Measurements from ENCODE around the gene SYP. TPM values are rescaled to one million over a fixed set of nuclear protein-coding genes. Genes with fewer than 3 reads are reported as not detected.
A peak's percentile ranks its signal among the peaks of the same experiment; 100 is the strongest.

Gene SYP
- total RNA-seq, 1 donor from 2014 or later = 0.82 TPM

- no peak for TF ChIP-seq CTCF (IDR thresholded peaks at IDR 0.05)
- Mint-ChIP-seq H3K27me3 (no peaks in the 10 kb centered on the region), H3K36me3 (ENCODE audit: low read depth) (peaks cover 2% of the 10 kb centered on the region), H3K4me3 (peak overlapping the region; percentile 32), H3K9me3 (no peaks in the 10 kb centered on the region), H3K4me1 (peaks cover 26% of the 10 kb centered on the region), H3K27ac (no peak overlapping the region)
- ChIA-PET POLR2A (interaction anchor here (1.0 to 4.6 kb wide), 2 partner anchors 25 to 37 kb away, joined by 5 to 48 read pairs; no protein-coding TSS in a partner anchor), CTCF (interaction anchor here (1.0 to 2.0 kb wide), 7 partner anchors 9 to 561 kb away, joined by 3 to 10 read pairs (median 4); no protein-coding TSS in a partner anchor)
- no peak for DNase-seq
- intact Hi-C loops (cut with micrococcal nuclease) = loop anchor here (5.0 to 10.0 kb wide), 4 partner anchors 36 to 1538 kb away; partner anchors contain the start of genes ELK1, PIM2, SLC35A2 and USP27X
- no peak for ATAC-seq (ENCODE audit: low read depth)
These were observed 7.2 kb downstream of the SYP start for GRCh38 chrX:49192722-49193328.

- DNase-seq (no peak), ATAC-seq (ENCODE audit: low read depth) (peak; percentile 1)
- Mint-ChIP-seq H3K4me1 (peaks cover 26% of the 10 kb centered on the region), H3K27ac (peak overlapping the region; percentile 96), H3K4me3 (peak overlapping the region; percentile 92), H3K36me3 (ENCODE audit: low read depth) (peaks cover 2% of the 10 kb centered on the region), H3K27me3 (no peaks in the 10 kb centered on the region), H3K9me3 (no peaks in the 10 kb centered on the region)
- intact Hi-C loops (cut with micrococcal nuclease) = loop anchor here (1.0 to 10.0 kb wide), 11 partner anchors 9 to 1537 kb away; partner anchors contain the start of genes ELK1, GPKOW, PIM2 and PPP1R3F
- TF ChIP-seq CTCF (IDR thresholded peaks at IDR 0.05) = no peak
- ChIA-PET POLR2A (interaction anchor here (0.6 to 4.6 kb wide), 20 partner anchors 9 to 254 kb away, joined by 3 to 48 read pairs (median 5); partner anchors contain the start of genes CCDC22, GRIPAP1, OTUD5 and PLP2), CTCF (interaction anchor here (0.6 to 2.0 kb wide), 6 partner anchors 24 to 107 kb away, joined by 3 to 10 read pairs (median 4); no protein-coding TSS in a partner anchor)
These were observed 8.4 kb downstream of the SYP start for GRCh38 chrX:49191574-49192011.

DNA sequence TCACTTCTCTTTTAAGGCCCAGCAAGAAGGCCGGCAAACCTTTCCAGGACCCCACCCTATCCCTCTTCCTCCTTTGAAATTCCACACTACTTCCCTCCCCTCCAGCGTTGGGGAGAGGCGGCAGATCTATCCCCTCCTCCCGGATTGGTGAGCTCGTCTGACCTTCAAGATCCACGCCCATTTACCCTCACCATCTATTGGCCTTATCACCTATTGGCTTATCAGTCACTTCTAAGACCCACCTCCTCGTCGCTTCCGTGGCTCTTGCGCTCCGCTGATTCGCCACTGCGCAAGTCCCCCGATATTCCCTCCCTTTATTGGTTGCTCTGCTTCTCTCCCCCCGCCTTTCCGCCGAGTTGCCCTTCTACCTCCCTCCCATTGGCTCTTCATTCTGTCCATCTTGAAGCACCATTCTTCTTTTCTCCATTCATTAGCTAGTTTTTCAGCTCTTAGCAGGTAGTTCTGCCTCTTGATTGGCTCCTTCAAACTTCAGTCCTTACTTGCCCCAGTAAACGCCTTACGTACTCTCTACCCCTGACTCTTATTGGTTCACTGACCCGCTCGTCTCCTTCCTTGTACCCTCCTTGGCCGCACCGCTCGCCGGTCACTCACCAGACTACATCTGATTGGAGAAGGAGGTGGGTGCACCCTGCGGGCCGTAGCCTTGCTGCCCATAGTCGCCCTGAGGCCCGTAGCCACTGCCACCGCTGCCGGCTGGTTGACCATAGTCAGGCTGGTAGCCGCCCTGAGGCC, 9.0 kb downstream of the SYP start:
- intact Hi-C loops (cut with micrococcal nuclease) = loop anchor here (1.0 to 10.0 kb wide), 11 partner anchors 9 to 1536 kb away; partner anchors contain the start of genes ELK1, GPKOW, PIM2 and PPP1R3F
- no peaks in the 10 kb centered on the region for H3K27me3 Mint-ChIP-seq
- peak; percentile 86 for ATAC-seq (ENCODE audit: low read depth)

DNA sequence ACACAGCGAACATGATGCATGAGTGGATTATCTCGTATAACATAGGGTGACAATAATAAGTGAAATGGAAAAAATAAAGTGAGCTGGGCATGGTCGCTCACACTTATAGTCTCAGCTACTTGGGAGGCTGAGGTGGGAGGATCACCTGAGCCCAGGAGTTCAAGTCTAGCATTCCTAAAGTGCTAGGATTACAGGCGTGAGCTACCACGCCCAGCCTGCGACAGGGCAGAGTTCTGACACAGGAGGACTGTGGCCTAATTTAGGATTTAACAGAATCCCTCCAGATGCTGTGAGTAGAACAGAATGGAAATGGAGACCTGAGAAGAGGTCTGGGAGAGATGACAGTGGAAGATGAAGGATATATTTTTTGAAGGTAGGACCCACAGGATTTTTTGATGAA, 10.4 kb downstream of the SYP start:
- POLR2A ChIA-PET = interaction anchor here (4.6 kb wide), 1 partner anchor 22 kb away, joined by 48 read pairs; no protein-coding TSS in a partner anchor

More for the DNA sequence above, 9.0 kb downstream of the SYP start:
- peaks cover 2% of the 10 kb centered on the region for H3K36me3 Mint-ChIP-seq (ENCODE audit: low read depth)
- no peaks in the 10 kb centered on the region for H3K9me3 Mint-ChIP-seq
- peaks cover 29% of the 10 kb centered on the region for H3K4me1 Mint-ChIP-seq
- H3K27ac Mint-ChIP-seq = peak overlapping the region; percentile 96
- H3K4me3 Mint-ChIP-seq = peak overlapping the region; percentile 92
- peak; percentile 57 for DNase-seq
- ChIA-PET POLR2A (interaction anchor here (0.6 to 4.6 kb wide), 23 partner anchors 9 to 293 kb away, joined by 3 to 48 read pairs (median 5); partner anchors contain the start of genes CCDC22, GRIPAP1, OTUD5 and PLP2), CTCF (interaction anchor here (0.8 to 1.5 kb wide), 3 partner anchors 24 to 35 kb away, joined by 3 to 4 read pairs (median 4); no protein-coding TSS in a partner anchor)
- no peak for TF ChIP-seq CTCF (IDR thresholded peaks at IDR 0.05)

More for the DNA sequence above, 10.4 kb downstream of the SYP start:
- peak overlapping the region; percentile 96 for H3K27ac Mint-ChIP-seq
- no peaks in the 10 kb centered on the region for H3K27me3 Mint-ChIP-seq
- peak overlapping the region; percentile 19 for H3K4me3 Mint-ChIP-seq
- intact Hi-C loops (cut with micrococcal nuclease) = loop anchor here (2.0 to 10.0 kb wide), 6 partner anchors 32 to 1535 kb away; partner anchors contain the start of genes ELK1, PIM2, SLC35A2 and USP27X
- no peak for DNase-seq
- H3K9me3 Mint-ChIP-seq = no peaks in the 10 kb centered on the region
- H3K4me1 Mint-ChIP-seq = peaks cover 36% of the 10 kb centered on the region
- no peak for TF ChIP-seq CTCF (IDR thresholded peaks at IDR 0.05)
- peaks cover 2% of the 10 kb centered on the region for H3K36me3 Mint-ChIP-seq (ENCODE audit: low read depth)
- ATAC-seq (ENCODE audit: low read depth) = no peak
- CTCF ChIA-PET = interaction anchor here (2.0 kb wide), 1 partner anchor 23 kb away, joined by 6 read pairs; no protein-coding TSS in a partner anchor
